Measurements from ENCODE around the gene YIPF4. TPM values are rescaled to one million over a fixed set of nuclear protein-coding genes. Genes with fewer than 3 reads are reported as not detected.

The YIPF4 gene
- total RNA-seq, 2 donors from 2014 or later: 24.9 to 25.8 TPM

- Mint-ChIP-seq H3K9me3 (no peaks in the 10 kb centered on the region), H3K27ac (no peak within 1 kb of the TSS), H3K36me3 (ENCODE audit: low read depth) (no peaks in the 10 kb centered on the region), H3K4me1 (no peaks in the 10 kb centered on the region), H3K27me3 (ENCODE audit: insufficient read depth) (peaks cover 6% of the 10 kb centered on the region), H3K4me3 (no peak within 1 kb of the TSS)
- Histone ChIP-seq H3K36me3 (ENCODE audit: control insufficient read depth, insufficient read depth, low read length) (no peaks in the 10 kb centered on the region), H3K9me3 (ENCODE audit: control insufficient read depth, low read length) (no peaks in the 10 kb centered on the region), H3K27ac (ENCODE audit: low read depth, low read length) (no peak within 1 kb of the TSS), H3K4me3 (ENCODE audit: low read length) (no peak within 1 kb of the TSS), H3K9ac (ENCODE audit: extremely low read depth, low read length, poor library complexity, severe bottlenecking) (no peak within 1 kb of the TSS), H3K27me3 (ENCODE audit: control insufficient read depth, insufficient read depth, low read length, poor library complexity, severe bottlenecking) (peaks cover 18% of the 10 kb centered on the region), H3K4me1 (ENCODE audit: control insufficient read depth, insufficient read depth, low read length) (no peaks in the 10 kb centered on the region)
- TF ChIP-seq CTCF (conservative IDR thresholded peaks at IDR 0.05): no peak
- DNase-seq: no peak
- 86 to 91% methylated on average over 3 to 7 of the region's 7 CpGs for WGBS, 2 experiments (ENCODE audit: insufficient coverage in 1 of 2, insufficient read length in 1 of 2)
Observed at GRCh38 chr2:32264422-32265105, 13.1 kb upstream of the YIPF4 start, which contains the start of gene NLRC4. NLRC4 (minus strand) TSS chr2:32264886; CDS start chr2:32256775, 8,111 bp downstream.

- Mint-ChIP-seq H3K27ac (no peak overlapping the region), H3K9me3 (no peaks in the 10 kb centered on the region), H3K36me3 (ENCODE audit: low read depth) (no peaks in the 10 kb centered on the region), H3K27me3 (ENCODE audit: insufficient read depth) (peaks cover 26% of the 10 kb centered on the region), H3K4me1 (no peaks in the 10 kb centered on the region), H3K4me3 (no peak overlapping the region)
- Histone ChIP-seq H3K36me3 (ENCODE audit: control insufficient read depth, insufficient read depth, low read length) (no peaks in the 10 kb centered on the region), H3K27ac (ENCODE audit: low read depth, low read length) (no peak overlapping the region), H3K4me3 (ENCODE audit: low read length) (no peak overlapping the region), H3K9me3 (ENCODE audit: control insufficient read depth, low read length) (no peaks in the 10 kb centered on the region), H3K27me3 (ENCODE audit: control insufficient read depth, insufficient read depth, low read length, poor library complexity, severe bottlenecking) (peaks cover 53% of the 10 kb centered on the region), H3K9ac (ENCODE audit: extremely low read depth, low read length, poor library complexity, severe bottlenecking) (no peak overlapping the region), H3K4me1 (ENCODE audit: control insufficient read depth, insufficient read depth, low read length) (no peaks in the 10 kb centered on the region)
- TF ChIP-seq CTCF (conservative IDR thresholded peaks at IDR 0.05): no peak
- no peak for DNase-seq
- WGBS, 2 experiments (ENCODE audit: insufficient coverage in 1 of 2, insufficient read length in 1 of 2): 43 to 63% methylated on average over 1 to 2 of the region's 2 CpGs
Observed at GRCh38 chr2:32271063-32271462, 6.6 kb upstream of the YIPF4 start.

GRCh38 chr2:32272279-32272678 is 5.4 kb upstream of the YIPF4 start:
- no peak overlapping the region for H3K27ac ChIP-seq (ENCODE audit: low read depth, low read length)
- no peak overlapping the region for H3K4me3 Mint-ChIP-seq
- no peaks in the 10 kb centered on the region for H3K9me3 Mint-ChIP-seq
- DNase-seq: no peak
- no peaks in the 10 kb centered on the region for H3K36me3 ChIP-seq (ENCODE audit: control insufficient read depth, insufficient read depth, low read length)
- TF ChIP-seq CTCF (conservative IDR thresholded peaks at IDR 0.05): no peak
- peaks cover 26% of the 10 kb centered on the region for H3K27me3 Mint-ChIP-seq (ENCODE audit: insufficient read depth)
- H3K27me3 ChIP-seq (ENCODE audit: control insufficient read depth, insufficient read depth, low read length, poor library complexity, severe bottlenecking): peaks cover 45% of the 10 kb centered on the region
- no peaks in the 10 kb centered on the region for H3K4me1 Mint-ChIP-seq
- no peak overlapping the region for H3K4me3 ChIP-seq (ENCODE audit: low read length)
- H3K36me3 Mint-ChIP-seq (ENCODE audit: low read depth): no peaks in the 10 kb centered on the region
- no peak overlapping the region for H3K9ac ChIP-seq (ENCODE audit: extremely low read depth, low read length, poor library complexity, severe bottlenecking)
- H3K27ac Mint-ChIP-seq: no peak overlapping the region
- no peaks in the 10 kb centered on the region for H3K9me3 ChIP-seq (ENCODE audit: control insufficient read depth, low read length)
- H3K4me1 ChIP-seq (ENCODE audit: control insufficient read depth, insufficient read depth, low read length): no peaks in the 10 kb centered on the region
- WGBS, 2 experiments (ENCODE audit: insufficient coverage in 1 of 2, insufficient read length in 1 of 2): 47 to 50% methylated on average over 2 of the region's 3 CpGs
